ENCODE results near the gene TMEM147. TPM values are rescaled to one million over a fixed set of nuclear protein-coding genes. Genes with fewer than 3 reads are reported as not detected.

TMEM147 gene
- total and polyA plus RNA-seq, 2 of the 4 experiments (the other 2 are of a cell fraction), result 67.6 to 108 TPM

DNA sequence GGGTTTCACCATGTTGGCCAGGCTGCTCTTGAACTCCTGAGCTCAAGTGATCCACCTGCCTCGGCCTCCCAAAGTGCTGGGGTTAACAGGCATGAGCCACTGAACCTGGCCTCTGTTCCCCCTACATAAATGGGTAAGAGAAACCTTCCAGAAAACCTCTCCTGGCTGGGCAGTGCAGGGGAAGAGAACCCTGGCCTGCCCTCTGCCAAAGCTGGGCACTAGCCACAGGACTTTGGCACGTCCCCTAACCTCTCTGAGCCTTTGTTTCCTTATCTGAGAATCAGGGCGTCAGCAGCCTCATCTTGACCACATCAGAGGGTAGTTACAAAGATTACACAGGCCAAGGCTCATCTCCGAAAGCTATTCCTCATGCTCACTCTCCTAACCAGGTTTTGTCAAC is 19.6 kb upstream of the TMEM147 start:
- no peak overlapping the region for H4K91ac ChIP-seq (ENCODE audit: insufficient read depth, low read depth, low read length)
- no peaks in the 10 kb centered on the region for H3K9me3 ChIP-seq (ENCODE audit: control insufficient read depth, insufficient read depth, low read length)
- no peak overlapping the region for H3K18ac ChIP-seq (ENCODE audit: low read depth, low read length)
- no peak overlapping the region for H3K4ac ChIP-seq (ENCODE audit: low read depth, low read length)
- POLR2A ChIA-PET (ENCODE audit: unreplicated experiment), result no interaction called here
- dilution Hi-C loops (cut with HindIII; ENCODE audit: low sequenced_read_pairs, unreplicated experiment), result no loop called here
- no peak overlapping the region for H2BK120ac ChIP-seq (ENCODE audit: low read depth, low read length)
- TF ChIP-seq, protein P1, sequence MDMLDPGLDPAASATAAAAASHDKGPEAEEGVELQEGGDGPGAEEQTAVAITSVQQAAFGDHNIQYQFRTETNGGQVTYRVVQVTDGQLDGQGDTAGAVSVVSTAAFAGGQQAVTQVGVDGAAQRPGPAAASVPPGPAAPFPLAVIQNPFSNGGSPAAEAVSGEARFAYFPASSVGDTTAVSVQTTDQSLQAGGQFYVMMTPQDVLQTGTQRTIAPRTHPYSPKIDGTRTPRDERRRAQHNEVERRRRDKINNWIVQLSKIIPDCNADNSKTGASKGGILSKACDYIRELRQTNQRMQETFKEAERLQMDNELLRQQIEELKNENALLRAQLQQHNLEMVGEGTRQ (IDR thresholded peaks at IDR 0.05; ENCODE audit: low read depth, low read length), result no peak
- TF ChIP-seq POLR2A (IDR thresholded peaks at IDR 0.05; ENCODE audit: low read depth, low read length), result no peak
- TF ChIP-seq MAZ (IDR thresholded peaks at IDR 0.05; ENCODE audit: borderline replicate concordance, low read depth, low read length), result no peak
- no peak for TF ChIP-seq MXI1 (IDR thresholded peaks at IDR 0.05; ENCODE audit: borderline replicate concordance, low read depth, low read length)
- TF ChIP-seq RFX5 (IDR thresholded peaks at IDR 0.05; ENCODE audit: low read depth, low read length), result no peak
- TF ChIP-seq BHLHE40 (IDR thresholded peaks at IDR 0.05; ENCODE audit: low read depth, low read length), result no peak
- TF ChIP-seq FOS (IDR thresholded peaks at IDR 0.05; ENCODE audit: low read depth, low read length), result no peak
- no peak for TF ChIP-seq MAFK (IDR thresholded peaks at IDR 0.05; ENCODE audit: low read depth, low read length)
- TF ChIP-seq, protein P2, sequence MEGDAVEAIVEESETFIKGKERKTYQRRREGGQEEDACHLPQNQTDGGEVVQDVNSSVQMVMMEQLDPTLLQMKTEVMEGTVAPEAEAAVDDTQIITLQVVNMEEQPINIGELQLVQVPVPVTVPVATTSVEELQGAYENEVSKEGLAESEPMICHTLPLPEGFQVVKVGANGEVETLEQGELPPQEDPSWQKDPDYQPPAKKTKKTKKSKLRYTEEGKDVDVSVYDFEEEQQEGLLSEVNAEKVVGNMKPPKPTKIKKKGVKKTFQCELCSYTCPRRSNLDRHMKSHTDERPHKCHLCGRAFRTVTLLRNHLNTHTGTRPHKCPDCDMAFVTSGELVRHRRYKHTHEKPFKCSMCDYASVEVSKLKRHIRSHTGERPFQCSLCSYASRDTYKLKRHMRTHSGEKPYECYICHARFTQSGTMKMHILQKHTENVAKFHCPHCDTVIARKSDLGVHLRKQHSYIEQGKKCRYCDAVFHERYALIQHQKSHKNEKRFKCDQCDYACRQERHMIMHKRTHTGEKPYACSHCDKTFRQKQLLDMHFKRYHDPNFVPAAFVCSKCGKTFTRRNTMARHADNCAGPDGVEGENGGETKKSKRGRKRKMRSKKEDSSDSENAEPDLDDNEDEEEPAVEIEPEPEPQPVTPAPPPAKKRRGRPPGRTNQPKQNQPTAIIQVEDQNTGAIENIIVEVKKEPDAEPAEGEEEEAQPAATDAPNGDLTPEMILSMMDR (conservative IDR thresholded peaks at IDR 0.05; ENCODE audit: low read depth, low read length), result no peak
- peaks cover 7% of the 10 kb centered on the region for H3K27me3 ChIP-seq (ENCODE audit: control insufficient read depth, insufficient read depth, low read length)
- ATAC-seq (ENCODE audit: low read depth) (no peak), DNase-seq (no peak)
- no peak overlapping the region for H2AK5ac ChIP-seq (ENCODE audit: low read depth, low read length)
- H3K36me3 ChIP-seq (ENCODE audit: control insufficient read depth, insufficient read depth, low read length), result no peaks in the 10 kb centered on the region
- peaks cover 4% of the 10 kb centered on the region; the same call in 1 of the 2 replicates for H3K4me1 ChIP-seq (ENCODE audit: control insufficient read depth, insufficient read depth, low read length)
- no peak overlapping the region for H4K8ac ChIP-seq (ENCODE audit: low read depth in 2 of 2, low read length in 2 of 2)
- H3K23ac ChIP-seq (ENCODE audit: low read depth, low read length), result no peak overlapping the region
- no peak overlapping the region for H2BK15ac ChIP-seq (ENCODE audit: low read depth, low read length)
- CTCF ChIA-PET, result no interaction called here
- no peak overlapping the region for H2AFZ ChIP-seq (replicated peaks; ENCODE audit: low read length, poor library complexity)
- peaks cover 10% of the 10 kb centered on the region for H3K9me1 ChIP-seq (ENCODE audit: insufficient read depth, low read length)
- H3K9ac ChIP-seq (ENCODE audit: low read depth, low read length), result no peak overlapping the region
- no peaks in the 10 kb centered on the region for H4K20me1 ChIP-seq (ENCODE audit: insufficient read depth, low read length)
- no peak overlapping the region for H2BK20ac ChIP-seq (ENCODE audit: low read depth, low read length)
- H3K4me2 ChIP-seq (ENCODE audit: low read depth, low read length), result no peak overlapping the region
- intact Hi-C loops (cut with micrococcal nuclease), result no loop called here
- H3K56ac ChIP-seq (ENCODE audit: extremely low read depth, insufficient read depth, low read length), result no peak overlapping the region
- no peak overlapping the region for H3K14ac ChIP-seq (replicated peaks; ENCODE audit: low read depth, low read length)
- BruUV-seq (replicated peaks), result no TSS peak
- in situ Hi-C loops (cut with MboI; ENCODE audit: low sequenced_read_pairs), result no loop called here
- H2AK9ac ChIP-seq (replicated peaks; ENCODE audit: low read depth, low read length, poor library complexity), result no peak overlapping the region
- H3K79me1 ChIP-seq (ENCODE audit: low read depth in 1 of 2, low read length in 2 of 2), result no peaks in the 10 kb centered on the region
- WGBS, 2 experiments (ENCODE audit: extremely low coverage in 2 of 2, insufficient read length in 1 of 2), result 83% methylated on average over 1 of the region's 4 CpGs; no CpG with 5 or more reads in 1 of the 2 experiments
- no peak overlapping the region for H3K4me3 ChIP-seq (ENCODE audit: insufficient read depth, low read depth, low read length)
- H2BK5ac ChIP-seq (ENCODE audit: low read depth, low read length, poor library complexity, severe bottlenecking), result no peak overlapping the region
- H4K5ac ChIP-seq (ENCODE audit: low read depth, low read length), result no peak overlapping the region
- H3K27ac ChIP-seq (ENCODE audit: insufficient read depth, low read length), result no peak overlapping the region
